ENCODE results near the gene LIN54.

- TF ChIP-seq CTCF (conservative IDR thresholded peaks at IDR 0.05 in 1 of 2, IDR thresholded peaks at IDR 0.05 in 1 of 2; ENCODE audit: extremely low read depth in 1 of 2, insufficient read depth in 1 of 2, low read depth in 1 of 2, low read length in 2 of 2), result no peak
- no peak for TF ChIP-seq EZH2 (IDR thresholded peaks at IDR 0.05; ENCODE audit: borderline replicate concordance, low read length)
Measured at GRCh38 chr4:82969414-82969813, 41.2 kb downstream of the LIN54 start.
